ENCODE results near the gene MARCHF2.

Gene MARCHF2

GRCh38 chr19:8476524-8476923 lies 63.4 kb downstream of the MARCHF2 start:
- Histone ChIP-seq H3K27me3 (ENCODE audit: control insufficient read depth, insufficient read depth, low read length) (no peaks in the 10 kb centered on the region), H3K9ac (ENCODE audit: low read depth, low read length) (no peak overlapping the region), H3K4me1 (ENCODE audit: control insufficient read depth, insufficient read depth, low read length) (peaks cover 4% of the 10 kb centered on the region), H3K36me3 (ENCODE audit: control insufficient read depth, insufficient read depth, low read length) (peaks cover 45% of the 10 kb centered on the region), H3K9me3 (ENCODE audit: control insufficient read depth, insufficient read depth, low read length) (no peaks in the 10 kb centered on the region), H3K4me3 (ENCODE audit: low read depth, low read length) (no peak overlapping the region)

- Histone ChIP-seq H3K27me3 (ENCODE audit: control insufficient read depth, insufficient read depth, low read length) (no peaks in the 10 kb centered on the region), H3K9me3 (ENCODE audit: control insufficient read depth, insufficient read depth, low read length) (no peaks in the 10 kb centered on the region), H3K4me3 (ENCODE audit: low read depth, low read length) (no peak overlapping the region), H3K9ac (ENCODE audit: low read depth, low read length) (no peak overlapping the region), H3K36me3 (ENCODE audit: control insufficient read depth, insufficient read depth, low read length) (peaks cover 43% of the 10 kb centered on the region), H3K4me1 (ENCODE audit: control insufficient read depth, insufficient read depth, low read length) (peaks cover 4% of the 10 kb centered on the region)
These were observed 64.8 kb downstream of the MARCHF2 start for GRCh38 chr19:8477889-8478288.

GRCh38 chr19:8478598-8478997 lies 65.5 kb downstream of the MARCHF2 start:
- no peaks in the 10 kb centered on the region for H3K9me3 ChIP-seq (ENCODE audit: control insufficient read depth, insufficient read depth, low read length)
- H3K36me3 ChIP-seq (ENCODE audit: control insufficient read depth, insufficient read depth, low read length) = peaks cover 44% of the 10 kb centered on the region
- no peaks in the 10 kb centered on the region for H3K27me3 ChIP-seq (ENCODE audit: control insufficient read depth, insufficient read depth, low read length)

GRCh38 chr19:8481201-8481600 lies 68.1 kb downstream of the MARCHF2 start:
- Histone ChIP-seq H3K27me3 (ENCODE audit: control insufficient read depth, insufficient read depth, low read length) (no peaks in the 10 kb centered on the region), H3K4me3 (ENCODE audit: low read depth, low read length) (no peak overlapping the region), H3K9ac (ENCODE audit: low read depth, low read length) (no peak overlapping the region), H3K36me3 (ENCODE audit: control insufficient read depth, insufficient read depth, low read length) (peaks cover 54% of the 10 kb centered on the region), H3K9me3 (ENCODE audit: control insufficient read depth, insufficient read depth, low read length) (no peaks in the 10 kb centered on the region), H3K4me1 (ENCODE audit: control insufficient read depth, insufficient read depth, low read length) (peaks cover 4% of the 10 kb centered on the region)

More at GRCh38 chr19:8478598-8478997, 65.5 kb downstream of the MARCHF2 start:
- H3K9ac ChIP-seq (ENCODE audit: low read depth, low read length) = no peak overlapping the region
- peaks cover 4% of the 10 kb centered on the region for H3K4me1 ChIP-seq (ENCODE audit: control insufficient read depth, insufficient read depth, low read length)
- H3K4me3 ChIP-seq (ENCODE audit: low read depth, low read length) = no peak overlapping the region

- Histone ChIP-seq H3K9ac (ENCODE audit: low read depth, low read length) (no peak overlapping the region), H3K36me3 (ENCODE audit: control insufficient read depth, insufficient read depth, low read length) (peaks cover 58% of the 10 kb centered on the region), H3K27me3 (ENCODE audit: control insufficient read depth, insufficient read depth, low read length) (no peaks in the 10 kb centered on the region), H3K9me3 (ENCODE audit: control insufficient read depth, insufficient read depth, low read length) (no peaks in the 10 kb centered on the region), H3K4me3 (ENCODE audit: low read depth, low read length) (no peak overlapping the region), H3K4me1 (ENCODE audit: control insufficient read depth, insufficient read depth, low read length) (peaks cover 4% of the 10 kb centered on the region)
These were observed 68.5 kb downstream of the MARCHF2 start for GRCh38 chr19:8481616-8482015.

GRCh38 chr19:8482696-8483095 lies 69.6 kb downstream of the MARCHF2 start:
- Histone ChIP-seq H3K4me1 (ENCODE audit: control insufficient read depth, insufficient read depth, low read length) (peaks cover 4% of the 10 kb centered on the region), H3K27me3 (ENCODE audit: control insufficient read depth, insufficient read depth, low read length) (no peaks in the 10 kb centered on the region), H3K9ac (ENCODE audit: low read depth, low read length) (no peak overlapping the region), H3K4me3 (ENCODE audit: low read depth, low read length) (no peak overlapping the region), H3K36me3 (ENCODE audit: control insufficient read depth, insufficient read depth, low read length) (peaks cover 61% of the 10 kb centered on the region), H3K9me3 (ENCODE audit: control insufficient read depth, insufficient read depth, low read length) (no peaks in the 10 kb centered on the region)

- Histone ChIP-seq H3K27me3 (ENCODE audit: control insufficient read depth, insufficient read depth, low read length) (no peaks in the 10 kb centered on the region), H3K4me1 (ENCODE audit: control insufficient read depth, insufficient read depth, low read length) (peaks cover 4% of the 10 kb centered on the region), H3K4me3 (ENCODE audit: low read depth, low read length) (no peak overlapping the region), H3K9me3 (ENCODE audit: control insufficient read depth, insufficient read depth, low read length) (no peaks in the 10 kb centered on the region), H3K36me3 (ENCODE audit: control insufficient read depth, insufficient read depth, low read length) (peaks cover 61% of the 10 kb centered on the region), H3K9ac (ENCODE audit: low read depth, low read length) (no peak overlapping the region)
These were observed 70.1 kb downstream of the MARCHF2 start for GRCh38 chr19:8483165-8483564.

- H3K9me3 ChIP-seq (ENCODE audit: control insufficient read depth, insufficient read depth, low read length) = no peaks in the 10 kb centered on the region
- H3K27me3 ChIP-seq (ENCODE audit: control insufficient read depth, insufficient read depth, low read length) = no peaks in the 10 kb centered on the region
- H3K9ac ChIP-seq (ENCODE audit: low read depth, low read length) = no peak overlapping the region
- H3K4me3 ChIP-seq (ENCODE audit: low read depth, low read length) = no peak overlapping the region
- H3K36me3 ChIP-seq (ENCODE audit: control insufficient read depth, insufficient read depth, low read length) = peaks cover 62% of the 10 kb centered on the region
- peaks cover 4% of the 10 kb centered on the region for H3K4me1 ChIP-seq (ENCODE audit: control insufficient read depth, insufficient read depth, low read length)
These were observed 71.3 kb downstream of the MARCHF2 start for GRCh38 chr19:8484331-8484894.

- Histone ChIP-seq H3K4me3 (ENCODE audit: low read depth, low read length) (no peak overlapping the region), H3K27me3 (ENCODE audit: control insufficient read depth, insufficient read depth, low read length) (no peaks in the 10 kb centered on the region), H3K9me3 (ENCODE audit: control insufficient read depth, insufficient read depth, low read length) (no peaks in the 10 kb centered on the region), H3K9ac (ENCODE audit: low read depth, low read length) (no peak overlapping the region), H3K4me1 (ENCODE audit: control insufficient read depth, insufficient read depth, low read length) (peaks cover 4% of the 10 kb centered on the region), H3K36me3 (ENCODE audit: control insufficient read depth, insufficient read depth, low read length) (peaks cover 62% of the 10 kb centered on the region)
These were observed 72.7 kb downstream of the MARCHF2 start for GRCh38 chr19:8485561-8486371.

GRCh38 chr19:8486661-8487136 lies 73.6 kb downstream of the MARCHF2 start:
- Histone ChIP-seq H3K4me3 (ENCODE audit: low read depth, low read length) (no peak overlapping the region), H3K9me3 (ENCODE audit: control insufficient read depth, insufficient read depth, low read length) (no peaks in the 10 kb centered on the region), H3K9ac (ENCODE audit: low read depth, low read length) (no peak overlapping the region), H3K36me3 (ENCODE audit: control insufficient read depth, insufficient read depth, low read length) (peaks cover 62% of the 10 kb centered on the region), H3K27me3 (ENCODE audit: control insufficient read depth, insufficient read depth, low read length) (no peaks in the 10 kb centered on the region), H3K4me1 (ENCODE audit: control insufficient read depth, insufficient read depth, low read length) (no peaks in the 10 kb centered on the region)

GRCh38 chr19:8487137-8487851 lies 74.2 kb downstream of the MARCHF2 start:
- peaks cover 60% of the 10 kb centered on the region for H3K36me3 ChIP-seq (ENCODE audit: control insufficient read depth, insufficient read depth, low read length)
- H3K27me3 ChIP-seq (ENCODE audit: control insufficient read depth, insufficient read depth, low read length) = no peaks in the 10 kb centered on the region
- no peak overlapping the region for H3K9ac ChIP-seq (ENCODE audit: low read depth, low read length)
- no peaks in the 10 kb centered on the region for H3K4me1 ChIP-seq (ENCODE audit: control insufficient read depth, insufficient read depth, low read length)
- H3K4me3 ChIP-seq (ENCODE audit: low read depth, low read length) = no peak overlapping the region
- H3K9me3 ChIP-seq (ENCODE audit: control insufficient read depth, insufficient read depth, low read length) = no peaks in the 10 kb centered on the region
